Skeletal muscle tissue (tissue), 4 donors: ENCODE results near the gene CACNG8. TPM values are rescaled to one million over a fixed set of nuclear protein-coding genes. Genes with fewer than 3 reads are reported as not detected.
"Not testable (repeated sequence)": the region's sequence is repeated elsewhere in the genome, so short reads cannot be mapped to it uniquely, and the experiment has no call there.

Source experiments
- H3K27ac ChIP-seq: one replicate; pipeline ENCODE4 v1.7.0; 2013; ENCODE audit warnings: mild to moderate bottlenecking, low read depth, low read length, inconsistent platforms
- H3K27me3 ChIP-seq, 3 donors: one replicate each; pipeline ENCODE4 v1.7.0; 2013; ENCODE audit warnings: low read length in 3 of 3; ENCODE audit not compliant: control insufficient read depth in 3 of 3, insufficient read depth in 3 of 3
- H3K36me3 ChIP-seq, 3 donors: one replicate each; pipeline ENCODE4 v1.7.0; 2013; ENCODE audit warnings: low read length in 3 of 3; ENCODE audit not compliant: control insufficient read depth in 3 of 3, insufficient read depth in 3 of 3
- H3K4me1 ChIP-seq, 3 donors: one replicate each; pipeline ENCODE4 v1.7.0; 2013; ENCODE audit warnings: low read length in 3 of 3, mild to moderate bottlenecking in 3 of 3; ENCODE audit not compliant: control insufficient read depth in 3 of 3, insufficient read depth in 3 of 3
- H3K4me3 ChIP-seq, 3 donors: one replicate each; pipeline ENCODE4 v1.7.0; 2013; ENCODE audit warnings: low read length in 3 of 3
- H3K9ac ChIP-seq, 3 donors: one replicate each; pipeline ENCODE4 v1.7.0; 2013; ENCODE audit warnings: low read length in 3 of 3, mild to moderate bottlenecking in 3 of 3, moderate library complexity in 2 of 3, low read depth in 1 of 3
- H3K9me3 ChIP-seq, 3 donors: one replicate each; pipeline ENCODE4 v1.7.0; 2013; ENCODE audit warnings: low read length in 3 of 3; ENCODE audit not compliant: control insufficient read depth in 3 of 3
- total RNA-seq: library from RNA; depleted of rRNA; stranded (reverse); fragments of >200 nt; gene quantifications from one replicate; pipeline ENCODE4 v1.2.3, GENCODE V29; 2014
- donor health status: Osteomylitis.

The CACNG8 gene
- total RNA-seq, 1 donor from 2014 or later: under 0.01 TPM

DNA sequence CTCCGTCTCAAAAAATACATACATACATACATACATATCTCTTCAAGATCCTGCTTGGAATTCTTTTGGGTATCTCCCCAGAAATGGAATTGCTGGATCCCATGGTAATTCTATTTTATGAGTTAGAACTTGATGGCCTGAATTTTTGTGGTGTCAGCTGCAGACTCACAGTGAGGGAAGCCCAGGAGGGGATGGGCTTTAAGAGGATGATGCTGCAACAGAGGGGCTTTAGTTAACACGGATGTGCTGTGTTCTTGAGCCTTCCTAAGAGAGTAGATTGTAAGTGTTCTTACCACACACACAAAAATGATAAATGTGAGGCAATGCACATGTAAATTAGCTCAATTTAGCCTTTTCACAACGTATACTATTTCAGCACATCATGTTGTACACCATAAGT, 60.5 kb downstream of the CACNG8 start:
- H3K27me3 ChIP-seq: peaks cover 0 to 14% (median 6%) of the 10 kb centered on the region in 3 donors

DNA sequence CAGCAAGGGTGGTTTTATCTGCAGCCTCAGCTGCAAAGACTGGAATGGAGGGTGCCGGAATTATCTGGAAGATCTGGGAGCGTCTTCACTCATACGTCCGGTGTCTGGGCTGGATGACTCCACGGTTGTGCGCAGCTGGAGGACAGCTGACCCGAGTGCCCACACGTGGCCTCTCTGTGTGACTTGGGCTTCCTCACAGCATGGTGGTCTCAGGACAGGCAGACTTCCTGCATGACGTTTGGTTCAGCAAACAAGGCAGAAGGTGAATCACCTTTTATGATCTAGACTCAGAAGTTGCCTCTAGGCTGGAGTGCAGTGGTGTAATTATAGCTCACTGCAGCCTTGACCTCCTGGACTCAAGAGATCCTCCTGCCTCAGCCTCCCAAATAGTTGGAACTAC, 61.9 kb downstream of the CACNG8 start:
- H3K27me3 ChIP-seq: peaks cover 0 to 17% (median 6%) of the 10 kb centered on the region in 3 donors

More for the DNA sequence above, 60.5 kb downstream of the CACNG8 start:
- Histone ChIP-seq H3K9me3 (no peaks in the 10 kb centered on the region), H3K4me3 (no peak overlapping the region), H3K9ac (no peak overlapping the region), H3K27ac (no peak overlapping the region), H3K4me1 (peaks cover 0 to 3% (median 0%) of the 10 kb centered on the region in 3 donors), H3K36me3 (no peaks in the 10 kb centered on the region)

DNA sequence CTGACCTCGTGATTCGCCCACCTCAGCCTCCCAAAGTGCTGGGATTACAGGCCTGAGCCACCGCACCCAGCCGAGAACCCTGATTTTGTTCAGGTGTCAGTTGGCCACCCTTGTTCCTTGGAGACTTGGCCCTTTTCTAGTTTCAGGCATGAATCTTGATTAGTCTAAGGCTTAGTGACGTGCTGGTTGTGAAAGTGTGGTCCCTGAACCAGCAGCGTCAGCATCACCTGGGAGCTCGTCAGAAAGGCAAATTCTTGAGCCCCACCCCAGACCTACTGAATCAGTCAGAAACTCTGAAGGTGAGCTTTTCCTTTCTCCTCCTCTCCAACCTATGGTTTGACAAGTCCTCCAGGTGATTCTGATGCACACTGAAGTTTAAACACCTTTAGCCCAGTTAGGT, 63.9 kb downstream of the CACNG8 start:
- H3K4me3 ChIP-seq: no peak overlapping the region
- no peaks in the 10 kb centered on the region for H3K9me3 ChIP-seq
- no peak overlapping the region for H3K27ac ChIP-seq
- H3K36me3 ChIP-seq: no peaks in the 10 kb centered on the region
- H3K9ac ChIP-seq: no peak overlapping the region
- peaks cover 6 to 20% (median 9%) of the 10 kb centered on the region in 3 donors for H3K27me3 ChIP-seq
- peaks cover 0 to 3% (median 0%) of the 10 kb centered on the region in 3 donors for H3K4me1 ChIP-seq

More for the DNA sequence above, 61.9 kb downstream of the CACNG8 start:
- H3K4me3 ChIP-seq: no peak overlapping the region
- no peaks in the 10 kb centered on the region for H3K9me3 ChIP-seq
- no peak overlapping the region for H3K27ac ChIP-seq
- H3K9ac ChIP-seq: no peak overlapping the region
- no peaks in the 10 kb centered on the region for H3K36me3 ChIP-seq
- peaks cover 0 to 3% (median 0%) of the 10 kb centered on the region in 3 donors for H3K4me1 ChIP-seq

DNA sequence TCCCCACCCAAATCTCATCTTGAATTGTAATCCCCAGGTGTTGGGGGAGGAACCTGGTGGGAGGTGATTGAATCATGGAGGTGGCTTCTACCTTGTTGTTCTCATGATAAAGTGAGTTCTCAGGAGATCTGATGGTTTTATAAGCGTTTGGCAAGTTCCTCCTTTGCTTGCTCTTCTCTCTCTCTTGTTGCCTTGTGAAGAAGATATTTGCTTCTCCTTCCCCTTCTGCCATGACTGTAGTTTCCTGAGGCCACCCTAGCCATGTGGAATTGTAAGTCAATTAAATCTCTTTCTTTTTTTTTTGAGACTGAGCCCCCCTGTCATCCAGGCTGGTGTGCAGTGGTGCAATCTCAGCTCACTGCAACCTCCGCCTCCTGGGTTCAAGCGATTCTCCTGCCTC, 66.6 kb downstream of the CACNG8 start:
- Histone ChIP-seq H3K9me3 (no peaks in the 10 kb centered on the region), H3K4me3 (no peak overlapping the region), H3K4me1 (no peaks in the 10 kb centered on the region), H3K27me3 (peaks cover 3 to 17% (median 6%) of the 10 kb centered on the region in 3 donors), H3K9ac (no peak overlapping the region), H3K27ac (no peak overlapping the region), H3K36me3 (no peaks in the 10 kb centered on the region)

DNA sequence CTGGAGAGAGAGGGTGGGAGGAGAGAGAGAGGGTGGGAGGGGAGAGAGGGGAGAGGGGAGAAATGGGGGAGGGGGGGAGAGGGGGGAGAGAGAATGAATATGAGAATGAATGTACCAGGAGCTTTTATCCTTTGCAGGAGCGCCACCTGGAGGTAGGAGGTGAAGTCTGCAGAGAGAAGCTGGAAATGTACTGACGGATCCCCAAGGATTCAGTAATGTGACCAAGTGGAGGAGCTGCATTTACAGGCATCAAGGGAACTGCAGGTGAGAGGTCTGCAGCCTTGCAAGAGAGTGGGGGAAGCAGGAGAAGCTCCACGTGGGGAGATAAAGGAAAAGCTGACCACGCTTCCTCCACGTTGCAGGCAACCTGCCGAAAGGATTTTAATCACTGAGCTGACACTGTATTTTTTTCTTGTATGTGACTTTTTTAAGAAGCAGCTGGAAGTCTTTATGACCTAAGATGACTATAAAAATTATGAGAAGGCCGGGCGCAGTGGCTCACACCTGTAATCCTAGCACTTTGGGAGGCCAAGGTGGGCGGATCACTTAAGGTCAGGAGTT, 67.3 kb downstream of the CACNG8 start:
- no peaks in the 10 kb centered on the region for H3K4me1 ChIP-seq
- H3K27me3 ChIP-seq: peaks cover 6 to 12% (median 6%) of the 10 kb centered on the region in 3 donors
- H3K27ac ChIP-seq: no peak overlapping the region

DNA sequence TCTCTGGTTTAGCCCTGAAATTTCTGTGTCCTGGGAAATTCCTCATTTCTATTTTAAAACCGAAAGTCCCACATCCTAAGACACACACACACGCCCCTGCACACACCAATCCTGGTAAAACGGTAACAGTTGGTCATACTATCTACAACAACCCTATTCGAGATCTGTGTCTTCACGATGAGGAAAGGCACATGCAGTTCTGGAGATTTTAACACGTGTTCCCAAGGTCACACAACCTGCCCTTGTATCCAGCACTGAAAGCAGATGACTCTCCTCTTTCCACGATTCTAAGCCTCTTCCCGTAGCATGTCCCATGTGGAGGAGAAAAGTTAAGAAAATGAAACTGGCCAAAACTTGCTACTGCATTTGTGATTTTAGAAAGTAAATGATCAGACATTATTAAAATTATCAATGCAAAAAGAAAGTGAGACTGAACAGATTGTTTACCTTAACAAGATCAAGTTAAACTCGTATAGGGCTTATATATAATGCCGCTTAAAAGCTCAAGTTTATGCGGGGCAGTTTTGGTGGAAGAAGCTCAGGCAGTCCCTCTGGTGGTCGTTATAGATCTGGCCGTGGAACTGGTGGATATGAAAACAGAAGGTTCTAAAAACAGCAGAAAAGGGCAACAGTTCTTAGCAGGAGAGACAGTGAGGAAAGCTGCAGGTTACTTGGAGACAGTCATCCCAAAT, 68.3 kb downstream of the CACNG8 start:
- no peaks in the 10 kb centered on the region for H3K36me3 ChIP-seq
- H3K9me3 ChIP-seq: no peaks in the 10 kb centered on the region
- peaks cover 6 to 16% (median 7%) of the 10 kb centered on the region in 3 donors for H3K27me3 ChIP-seq
- H3K4me1 ChIP-seq: no peaks in the 10 kb centered on the region
- no peak overlapping the region for H3K27ac ChIP-seq
- H3K9ac ChIP-seq: no peak overlapping the region
- no peak overlapping the region for H3K4me3 ChIP-seq

More for the DNA sequence above, 67.3 kb downstream of the CACNG8 start:
- H3K9ac ChIP-seq: no peak overlapping the region
- H3K9me3 ChIP-seq: no peaks in the 10 kb centered on the region
- H3K4me3 ChIP-seq: no peak overlapping the region
- no peaks in the 10 kb centered on the region for H3K36me3 ChIP-seq

DNA sequence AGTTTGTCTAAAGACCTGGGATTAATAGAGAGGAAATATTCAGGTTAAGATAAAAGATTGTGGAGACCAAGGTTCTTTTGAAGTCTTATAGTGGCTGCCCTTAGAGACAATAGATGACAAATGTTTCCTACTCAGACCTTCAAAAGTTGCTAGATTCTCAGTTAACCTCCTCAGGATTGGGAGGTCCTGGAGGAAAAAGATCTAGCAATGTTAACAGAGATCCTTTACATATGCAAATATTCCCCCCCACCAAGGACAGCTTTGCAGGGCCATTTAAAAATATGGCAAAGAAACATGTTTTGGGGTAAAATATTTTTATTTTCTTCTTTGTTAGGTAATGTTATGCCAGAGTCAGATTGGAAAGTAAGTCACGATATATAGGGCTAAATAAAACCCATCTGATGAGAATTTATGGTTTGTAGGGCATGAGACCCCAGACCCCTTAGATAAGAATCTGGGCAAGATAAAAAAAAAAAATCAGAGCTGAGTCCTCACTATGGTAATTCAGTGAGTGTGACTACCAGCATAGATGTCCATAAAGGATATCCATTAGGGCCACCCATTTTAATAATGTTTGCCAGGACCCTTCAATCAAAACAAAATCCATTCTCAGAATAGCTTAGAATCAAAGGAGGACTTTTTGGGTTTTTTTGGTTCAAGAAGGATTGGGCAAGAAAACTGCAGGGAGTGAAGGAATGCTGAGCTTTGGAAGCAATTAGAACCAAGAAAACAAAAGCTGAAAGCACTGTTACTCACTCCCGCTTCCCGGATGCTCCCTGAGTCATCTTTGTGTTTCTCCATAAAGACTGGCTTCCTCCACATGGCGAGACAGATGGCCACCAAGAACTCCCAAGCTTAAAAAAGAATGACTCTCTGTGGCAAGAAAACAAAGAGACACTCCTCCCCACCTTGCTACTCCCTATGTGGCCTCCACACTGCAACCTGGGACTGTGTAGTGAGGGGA, 72.8 kb downstream of the CACNG8 start:
- Histone ChIP-seq H3K36me3 (no peaks in the 10 kb centered on the region), H3K27me3 (peaks cover 6 to 7% (median 7%) of the 10 kb centered on the region in 3 donors), H3K4me3 (no peak overlapping the region), H3K9me3 (no peaks in the 10 kb centered on the region), H3K9ac (no peak overlapping the region), H3K27ac (no peak overlapping the region), H3K4me1 (no peaks in the 10 kb centered on the region)

DNA sequence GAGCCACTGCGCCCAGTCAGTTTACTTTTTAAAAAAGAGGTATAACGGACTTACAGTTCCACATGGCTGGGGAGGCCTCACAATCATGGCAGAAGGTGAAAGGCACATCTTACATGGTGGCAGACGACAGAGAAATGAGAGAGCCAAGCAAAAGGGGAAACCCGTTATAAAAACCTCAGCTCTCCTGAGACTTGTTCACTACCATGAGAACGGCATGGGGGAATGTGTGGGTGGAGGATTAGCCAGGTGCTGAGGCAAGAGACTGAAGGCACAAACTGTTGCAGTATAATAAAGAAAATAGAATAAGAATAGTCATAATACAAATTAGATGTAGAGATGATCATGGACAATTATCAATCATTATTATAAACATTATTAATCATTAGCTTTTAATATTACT, 73.8 kb downstream of the CACNG8 start:
- not testable (repeated sequence) for H3K36me3 ChIP-seq, H3K9ac ChIP-seq, H3K9me3 ChIP-seq, H3K27ac ChIP-seq, H3K27me3 ChIP-seq, H3K4me3 ChIP-seq, H3K4me1 ChIP-seq
